Heart right ventricle (tissue), 16 donors: Measurements from ENCODE around the gene KCNT1. TPM values are rescaled to one million over a fixed set of nuclear protein-coding genes. Genes with fewer than 3 reads are reported as not detected.

Source experiments
- ATAC-seq, 8 donors: fragments of 200-7000 bp; cut with Tn5 transposase; one replicate each; pipeline ENCODE4 v1.9.1; 2020; ENCODE audit warnings: mild to moderate bottlenecking in 8 of 8, moderate library complexity in 8 of 8, moderate number of reproducible peaks in 1 of 8
- DNase-seq, 2 donors: peaks; one replicate each; pipeline ENCODE4 v3.0.0-alpha.2; 2020
- H3K27ac ChIP-seq, 10 donors: fragments of 200-600 bp; sonication (generic) in 2 of 10; one replicate each; pipeline versions ENCODE4 v1.5.0 to v1.8.0; 2020 to 2022; ENCODE audit warnings: mild to moderate bottlenecking in 3 of 10
- H3K27me3 ChIP-seq, 7 donors: fragments of 200-600 bp; one replicate each; pipeline ENCODE4 v1.8.0; 2021 to 2022; ENCODE audit warnings: mild to moderate bottlenecking in 2 of 7
- H3K36me3 ChIP-seq, 9 donors: fragments of 200-600 bp; sonication (generic) in 1 of 9; one replicate each; pipeline versions ENCODE4 v1.5.0 to v1.8.0; 2020 to 2022; ENCODE audit warnings: mild to moderate bottlenecking in 2 of 9
- H3K4me1 ChIP-seq, 9 donors: fragments of 200-600 bp; sonication (generic) in 1 of 9; one replicate each; pipeline versions ENCODE4 v1.5.0 to v1.8.0; 2020 to 2022; ENCODE audit warnings: mild to moderate bottlenecking in 4 of 9
- H3K4me3 ChIP-seq, 10 donors: fragments of 200-600 bp; sonication (generic) in 2 of 10; one replicate each; pipeline versions ENCODE4 v1.5.0 to v1.8.0; 2020 to 2022; ENCODE audit warnings: mild to moderate bottlenecking in 7 of 10, moderate library complexity in 2 of 10
- H3K9me3 ChIP-seq, 11 donors: fragments of 200-600 bp in 10 of 11; sonication (generic) in 2 of 11; one replicate each; pipeline versions ENCODE4 v1.5.0 to v1.8.0; 2013 to 2022; ENCODE audit warnings: mild to moderate bottlenecking in 2 of 11, control low read depth in 1 of 11, moderate library complexity in 1 of 11
- CTCF ChIP-seq, 9 donors: fragments of 200-600 bp; sonication (generic) in 2 of 9; IDR thresholded peaks; one replicate each; pipeline versions ENCODE4 v1.5.0 to v1.8.0; 2021 to 2022; ENCODE audit warnings: antibody characterized with exemption in 9 of 9, mild to moderate bottlenecking in 5 of 9, moderate library complexity in 1 of 9
- WGBS, 2 donors: extraction: QIAGEN DNeasy Blood & Tissue Kit; methylation state at CpG; one replicate each; pipeline ENCODE4 v1.1.7; 2013; ENCODE audit warnings: inconsistent platforms in 1 of 2; 5-methylcytosine and 5-hydroxymethylcytosine counted together
- intact Hi-C, 10 donors: fragments of 100-400 bp; cut with DNase I; formaldehyde crosslinking; loops; one replicate each; pipeline versions ENCODE4 v1.11.1 to v1.14.2; 2022
- polyA plus RNA-seq, 2 donors: library from polyadenylated mRNA; stranded (reverse); fragments of 200-250 nt; gene quantifications; one replicate each; pipeline ENCODE4 v1.2.3, GENCODE V29; 2013
- total RNA-seq, 10 donors: library from RNA; stranded (reverse); fragmentation: NEBNext Ultra II Directional in 3 of 10; extraction: Animal tissue kit (Norgen Biotek cat#: 25700) in 3 of 10; gene quantifications; one replicate each; pipeline versions ENCODE4 v1.2.1 to v1.2.4, GENCODE V29; 2021 to 2023
- donor health status: Arrhythmogenic right ventricular cardiomyopathy.
- donor health status: ischemic (EF 13 %, LVEDD 7.1; RV severe dilation, severe dysfunction).
- donor health status: healthy with polysubstance abuse.
- donor health status: DM: no; HTN: yes; CAD: no.
- donor health status: DM: no; HTN: no; CAD: no.
- donor health status: ischemic (EF 25% LVEDD 6.9; RV normal size, moderate dysfunction).
- donor health status: ischemic (EF 25% LVEDD 5.7; RV mildly dilated, moderate dysfunction).
- donor health status: healthy.
- donor health status: DM: yes; HTN: yes; CAD: no.
- donor health status: Ischemic cardiomyopathy.
- donor health status: ischemic (EF 35%, LVEDD 5.7; RV mildly dilated, moderate dysfunction).
- donor health status: nonischemic (EF 11% LVEDD 7.7; RV severe dilation, severe dysfunction).
- donor health status: DM: yes; HTN: yes; CAD: no.
- donor health status: PGD.
- donor health status: ischemic (EF 29% LVEDD 5.4; RV normal size, mild dysfunction).
- donor health status: nonischemic (EF 23%, LVEDD 6.1; RV moderate dilation, normal function).

The KCNT1 gene
- total and polyA plus RNA-seq, 12 donors: 0.14 to 14.1 (median 4.2) TPM

- no peak for ATAC-seq
- intact Hi-C loops: no loop called here
- Histone ChIP-seq H3K9me3 (no peaks in the 10 kb centered on the region), H3K27me3 (no peaks in the 10 kb centered on the region), H3K27ac (no peak overlapping the region), H3K36me3 (peaks cover 0 to 100% (median 66%) of the 10 kb centered on the region in 9 donors), H3K4me3 (no peak overlapping the region), H3K4me1 (peaks cover 0 to 7% (median 0%) of the 10 kb centered on the region in 9 donors)
- no peak for TF ChIP-seq CTCF (IDR thresholded peaks at IDR 0.05)
- no peak for DNase-seq
- 95 to 98% methylated on average over 4 of the region's 4 CpGs for WGBS, 2 donors
Measured at GRCh38 chr9:135815413-135815812, 113.4 kb downstream of the KCNT1 start.

- Histone ChIP-seq H3K27me3 (no peaks in the 10 kb centered on the region), H3K4me1 (peaks cover 0 to 6% (median 0%) of the 10 kb centered on the region in 9 donors), H3K9me3 (no peaks in the 10 kb centered on the region), H3K27ac (no peak overlapping the region), H3K36me3 (peaks cover 0 to 100% (median 66%) of the 10 kb centered on the region in 9 donors), H3K4me3 (no peak overlapping the region)
- no peak for DNase-seq
- peak in 4 of 8 donors; percentile 30 to 62 (median 48) for ATAC-seq
- 83 to 85% methylated on average over 28 of the region's 28 CpGs for WGBS, 2 donors
- intact Hi-C loops: no loop called here
- TF ChIP-seq CTCF (IDR thresholded peaks at IDR 0.05): no peak
Measured at GRCh38 chr9:135815830-135816650, 114.1 kb downstream of the KCNT1 start.

GRCh38 chr9:135816651-135816970 is 114.6 kb downstream of the KCNT1 start:
- H3K9me3 ChIP-seq: no peaks in the 10 kb centered on the region
- H3K4me1 ChIP-seq: peaks cover 0 to under 1% (median 0%) of the 10 kb centered on the region in 9 donors
- no peak overlapping the region for H3K4me3 ChIP-seq
- ATAC-seq (no peak), DNase-seq (no peak)
- 84 to 89% methylated on average over 12 of the region's 12 CpGs for WGBS, 2 donors
- no peaks in the 10 kb centered on the region for H3K27me3 ChIP-seq
- H3K27ac ChIP-seq: no peak overlapping the region
- peaks cover 0 to 100% (median 68%) of the 10 kb centered on the region in 9 donors for H3K36me3 ChIP-seq
- intact Hi-C loops: no loop called here
- no peak for TF ChIP-seq CTCF (IDR thresholded peaks at IDR 0.05)

GRCh38 chr9:135817951-135818717 is 116.1 kb downstream of the KCNT1 start:
- no peak for DNase-seq
- no peaks in the 10 kb centered on the region for H3K9me3 ChIP-seq
- intact Hi-C loops: no loop called here
- WGBS, 2 donors: 96 to 97% methylated on average over 66 of the region's 66 CpGs
- no peak overlapping the region for H3K27ac ChIP-seq
- H3K27me3 ChIP-seq: no peaks in the 10 kb centered on the region
- H3K36me3 ChIP-seq: peaks cover 0 to 100% (median 76%) of the 10 kb centered on the region in 9 donors
- H3K4me3 ChIP-seq: no peak overlapping the region
- no peaks in the 10 kb centered on the region for H3K4me1 ChIP-seq
- no peak for ATAC-seq
- TF ChIP-seq CTCF (IDR thresholded peaks at IDR 0.05): no peak
